ENCODE data around the gene ZYX.

- TF ChIP-seq CTCF (IDR thresholded peaks at IDR 0.05; ENCODE audit: borderline replicate concordance, extremely low read depth, low read length, poor library complexity, severe bottlenecking), result peak; percentile 53
- no peak for TF ChIP-seq EZH2 (IDR thresholded peaks at IDR 0.05; ENCODE audit: borderline replicate concordance, low read depth, low read length, severe bottlenecking)
Observed at GRCh38 chr7:143372070-143372469, 9.1 kb upstream of the ZYX start.
